K562 (cell line): Measurements from ENCODE around the gene BBLN. TPM values are rescaled to one million over a fixed set of nuclear protein-coding genes. Genes with fewer than 3 reads are reported as not detected.

Source experiments
- ARID4B ChIP-seq: sonication (generic); formaldehyde crosslinking; IDR thresholded peaks from 2 replicates; pipeline ENCODE4 v1.8.0; 2022; ENCODE audit warnings: mild to moderate bottlenecking, missing genetic modification reagents
- CHCHD3 ChIP-seq: fragments of 250-450 bp; sonication (Bioruptor Pico); IDR thresholded peaks from 2 replicates; pipeline ENCODE4 v2.1.2; 2022; ENCODE audit warnings: mild to moderate bottlenecking
- CREBBP ChIP-seq: IDR thresholded peaks from one replicate; pipeline ENCODE4 v1.6.1; 2012; ENCODE audit warnings: low read depth, mild to moderate bottlenecking, control low read depth, inconsistent platforms, low read length
- DNMT1 ChIP-seq: fragments of 450-650 bp; IDR thresholded peaks from 2 replicates; pipeline ENCODE4 v1.6.1; 2016; ENCODE audit warnings: antibody characterized with exemption, mild to moderate bottlenecking
- E2F4 ChIP-seq: sonication (generic); formaldehyde crosslinking; IDR thresholded peaks from 2 replicates; pipeline ENCODE4 v1.8.0; 2022; ENCODE audit warnings: mild to moderate bottlenecking, low read depth, missing genetic modification reagents
- ETV1 ChIP-seq: fragments of 450-650 bp; conservative IDR thresholded peaks from 2 replicates; pipeline ENCODE4 v1.6.1; 2016; ENCODE audit warnings: missing genetic modification characterization, control low read depth, low read depth, missing compliant biosample characterization
- HBP1 ChIP-seq: fragments of 450-650 bp; formaldehyde crosslinking; IDR thresholded peaks from 2 replicates; pipeline ENCODE4 v1.4.0; 2022; ENCODE audit warnings: missing genetic modification characterization
- ID3 ChIP-seq, 2 experiments: fragments of 250-450 bp in 1 of 2; fragments of 450-650 bp in 1 of 2; sonication (Bioruptor Pico) in 1 of 2; IDR thresholded peaks; 2 replicates each; pipeline versions ENCODE4 v1.6.1 to v1.8.0; 2016 to 2021; ENCODE audit warnings: mild to moderate bottlenecking in 2 of 2, moderate library complexity in 2 of 2, missing compliant biosample characterization in 1 of 2, missing genetic modification characterization in 1 of 2
- KLF10 ChIP-seq: fragments of 250-450 bp; sonication (Bioruptor Pico); IDR thresholded peaks from 2 replicates; pipeline ENCODE4 v1.6.1; 2021; ENCODE audit warnings: matching md5 sums
- NFRKB ChIP-seq: fragments of 450-650 bp; IDR thresholded peaks from 2 replicates; pipeline ENCODE4 v1.6.1; 2016; ENCODE audit warnings: low read depth
- RBM14 ChIP-seq: fragments of 200-400 bp; formaldehyde crosslinking; IDR thresholded peaks from 2 replicates; pipeline ENCODE4 v1.6.1; 2018; ENCODE audit warnings: low read depth, mild to moderate bottlenecking, low read length, moderate library complexity, borderline replicate concordance; ENCODE audit not compliant: insufficient read depth
- RBM39 ChIP-seq: fragments of 200-400 bp; formaldehyde crosslinking; optimal IDR thresholded peaks from 2 replicates; pipeline ENCODE3; 2018; ENCODE audit warnings: low read depth, low read length
- SRSF3 ChIP-seq: fragments of 200-400 bp; formaldehyde crosslinking; IDR thresholded peaks from 2 replicates; pipeline ENCODE4 v1.6.1; 2016; ENCODE audit warnings: mild to moderate bottlenecking, low read length, moderate library complexity; ENCODE audit not compliant: insufficient read depth
- THRA ChIP-seq: fragments of 450-650 bp; IDR thresholded peaks from 2 replicates; pipeline ENCODE4 v1.6.1; 2017; ENCODE audit warnings: mild to moderate bottlenecking, moderate library complexity
- YBX1 ChIP-seq: fragments of 450-650 bp; IDR thresholded peaks from 2 replicates; pipeline ENCODE4 v1.7.1; 2016; ENCODE audit warnings: mild to moderate bottlenecking
- ZNF395 ChIP-seq: fragments of 200-800 bp; sonication (Bioruptor generic); IDR thresholded peaks from 2 replicates; pipeline ENCODE4 v1.6.1; 2017; ENCODE audit warnings: missing genetic modification characterization, missing compliant biosample characterization
- ZSCAN29 ChIP-seq: fragments of 450-650 bp; IDR thresholded peaks from 2 replicates; pipeline ENCODE4 v1.6.1; 2017
- polyA plus RNA-seq, 8 experiments: library from polyadenylated mRNA; depleted of rRNA in 4 of 8; stranded (reverse) in 5 of 8; unstranded in 3 of 8; fragments of >200 nt; fragmentation: Nextera tagmentation in 2 of 8; fragmentation: Illumina TruSeq in 1 of 8; extraction: Ambion mirVana in 2 of 8; extraction: Trizol in 1 of 8; gene quantifications; 2 replicates each; pipeline versions ENCODE4 v1.2.1 to v1.2.3, GENCODE V29; 2011 to 2014; ENCODE audit warnings: inconsistent platforms in 1 of 8, missing spikeins in 1 of 8
- total RNA-seq, 7 experiments: library from RNA; depleted of rRNA in 6 of 7; stranded (reverse); fragments of >200 nt in 6 of 7; fragmentation: Illumina TruSeq in 2 of 7; extraction: Trizol in 2 of 7; gene quantifications; 2 replicates each; pipeline versions ENCODE4 v1.2.1 to v1.2.3, GENCODE V29; 2011 to 2021; ENCODE audit warnings: low replicate concordance in 1 of 7

BBLN gene
- total and polyA plus RNA-seq, 9 of the 15 experiments (the other 6 are each of a cell fraction or from before 2014, with no cell fraction given), result 4.2 to 331 (median 87.1) TPM

GRCh38 chr9:128191406-128192046 is 31.5 kb downstream of the BBLN start, which contains the start of gene CIZ1 (continued):
- TF ChIP-seq SRSF3 (no peak), KLF10 (CRISPR knock-in tag) (no peak), RBM39 (no peak), ZNF395 (CRISPR knock-in tag) (no peak), E2F4 (CRISPR knock-in tag) (no peak), CHCHD3 (CRISPR knock-in tag) (0 out of 2 replicates have a peak, but pooled peaks have one; percentile 67), ID3 (CRISPR knock-in tag; IDR thresholded peaks at IDR 0.05) (no peak), ID3 (tag; IDR thresholded peaks at IDR 0.05) (peak; percentile 95), THRA (no peak), RBM14 (0 out of 2 replicates have a peak, but pooled peaks have one; percentile 82), DNMT1 (no peak), CREBBP (no peak), ZSCAN29 (no peak), ETV1 (tag) (peak; percentile 86), ARID4B (CRISPR knock-in tag) (no peak), HBP1 (CRISPR knock-in tag) (peak; percentile 61; the same call in 1 of the 2 replicates), NFRKB (no peak), YBX1 (no peak)
